Neural progenitor cell (in vitro differentiated cells): Measurements from ENCODE around the gene DOCK10. TPM values are rescaled to one million over a fixed set of nuclear protein-coding genes. Genes with fewer than 3 reads are reported as not detected.

Experiments used
- DNase-seq: peaks from one replicate; pipeline ENCODE4 v3.0.0-alpha.2; 2016; ENCODE audit warnings: low spot score
- H2AFZ ChIP-seq: fragments of 200-600 bp; sonication (generic); replicated peaks from 2 replicates; pipeline ENCODE4 v1.6.1; 2016; ENCODE audit warnings: antibody characterized with exemption
- H3F3A ChIP-seq: fragments of 200-600 bp; sonication (generic); 2 replicates; pipeline ENCODE4 v1.6.1; 2016; ENCODE audit warnings: antibody characterized with exemption, low read depth
- H3K27ac ChIP-seq: fragments of 200-600 bp; sonication (generic); 2 replicates; pipeline ENCODE4 v1.5.1; 2016; ENCODE audit warnings: mild to moderate bottlenecking
- H3K27me3 ChIP-seq: fragments of 200-600 bp; sonication (generic); 2 replicates; pipeline ENCODE4 v1.6.1; 2016; ENCODE audit warnings: mild to moderate bottlenecking, moderate library complexity
- H3K36me3 ChIP-seq: fragments of 200-600 bp; sonication (generic); 2 replicates; pipeline ENCODE4 v1.5.1; 2016
- H3K4me1 ChIP-seq: fragments of 200-600 bp; sonication (generic); 2 replicates; pipeline ENCODE4 v1.6.1; 2016; ENCODE audit warnings: mixed run types
- H3K4me2 ChIP-seq: fragments of 200-600 bp; sonication (generic); 2 replicates; pipeline ENCODE4 v1.6.1; 2016
- H3K4me3 ChIP-seq: fragments of 200-600 bp; sonication (generic); 2 replicates; pipeline ENCODE4 v1.5.1; 2016
- H3K79me2 ChIP-seq: fragments of 200-600 bp; sonication (generic); 2 replicates; pipeline ENCODE4 v1.6.1; 2016; ENCODE audit warnings: low read depth
- H3K9ac ChIP-seq: fragments of 200-600 bp; sonication (generic); 2 replicates; pipeline ENCODE4 v1.6.1; 2016
- H3K9me3 ChIP-seq: fragments of 200-600 bp; sonication (generic); 2 replicates; pipeline ENCODE4 v1.5.1; 2016; ENCODE audit warnings: low read depth
- H4K20me1 ChIP-seq: fragments of 200-600 bp; sonication (generic); 2 replicates; pipeline ENCODE4 v1.6.1; 2016; ENCODE audit warnings: low read depth
- H3K27ac Mint-ChIP-seq: 3 replicates; pipeline ENCODE4 v1.8.0; 2021; ENCODE audit warnings: mixed read lengths
- H3K27me3 Mint-ChIP-seq: 2 replicates; pipeline ENCODE4 v1.8.0; 2022; ENCODE audit warnings: low read depth, mild to moderate bottlenecking, inconsistent platforms, moderate library complexity, mixed read lengths; ENCODE audit not compliant: insufficient read depth
- H3K36me3 Mint-ChIP-seq: 3 replicates; pipeline ENCODE4 v1.8.0; 2021; ENCODE audit warnings: mixed read lengths
- H3K4me1 Mint-ChIP-seq: 3 replicates; pipeline ENCODE4 v1.8.0; 2021; ENCODE audit warnings: mixed read lengths
- H3K4me3 Mint-ChIP-seq: 3 replicates; pipeline ENCODE4 v1.8.0; 2021; ENCODE audit warnings: mild to moderate bottlenecking, moderate library complexity, mixed read lengths
- H3K9me3 Mint-ChIP-seq: 3 replicates; pipeline ENCODE4 v1.8.0; 2020; ENCODE audit warnings: mixed read lengths
- CTCF ChIP-seq: fragments of 200-600 bp; sonication (generic); IDR thresholded peaks from 2 replicates; pipeline ENCODE4 v1.5.1; 2017; ENCODE audit warnings: antibody characterized with exemption, mild to moderate bottlenecking
- EZH2 ChIP-seq: fragments of 200-600 bp; sonication (generic); IDR thresholded peaks from 2 replicates; pipeline ENCODE4 v1.6.1; 2017; ENCODE audit warnings: antibody characterized with exemption, mild to moderate bottlenecking, moderate library complexity
- EZH2phosphoT487 ChIP-seq: fragments of 200-600 bp; sonication (generic); IDR thresholded peaks from 2 replicates; pipeline ENCODE4 v1.6.1; 2017; ENCODE audit warnings: antibody characterized with exemption
- total RNA-seq: library from RNA; depleted of rRNA; stranded (reverse); fragments of >200 nt; gene quantifications from 2 replicates; pipeline ENCODE4 v1.2.3, GENCODE V29; 2015; ENCODE audit warnings: low replicate concordance

DOCK10 gene
- total RNA-seq, 1 donor from 2014 or later: 1.1 TPM

- no peaks in the 10 kb centered on the region for H3K79me2 ChIP-seq
- H3K9me3 ChIP-seq: no peaks in the 10 kb centered on the region
- H3K27ac Mint-ChIP-seq: no peak overlapping the region
- TF ChIP-seq EZH2: no peak
- no peak for TF ChIP-seq EZH2phosphoT487
- TF ChIP-seq CTCF: no peak
- H3K9me3 Mint-ChIP-seq: no peaks in the 10 kb centered on the region
- H2AFZ ChIP-seq: no peak overlapping the region
- H3K36me3 Mint-ChIP-seq: no peaks in the 10 kb centered on the region
- H3K4me3 Mint-ChIP-seq: no peak overlapping the region
- H3K36me3 ChIP-seq: no peaks in the 10 kb centered on the region
- H3K27me3 ChIP-seq: no peaks in the 10 kb centered on the region
- H3K4me2 ChIP-seq: no peak overlapping the region
- H3K27ac ChIP-seq: no peak overlapping the region
- no peak overlapping the region for H3K9ac ChIP-seq
- H3K4me3 ChIP-seq: no peak overlapping the region
- no peaks in the 10 kb centered on the region for H3K27me3 Mint-ChIP-seq
- H3F3A ChIP-seq: no peaks in the 10 kb centered on the region
- no peak for DNase-seq
- no peaks in the 10 kb centered on the region for H4K20me1 ChIP-seq
- H3K4me1 ChIP-seq: peaks cover 7% of the 10 kb centered on the region
- peaks cover 12% of the 10 kb centered on the region for H3K4me1 Mint-ChIP-seq
These were observed 28.6 kb downstream of the DOCK10 start for GRCh38 chr2:225013425-225014365.

- Histone ChIP-seq H3K79me2 (no peaks in the 10 kb centered on the region), H3K4me2 (no peak overlapping the region)
These were observed 30.7 kb downstream of the DOCK10 start for GRCh38 chr2:225011585-225011984.

GRCh38 chr2:225010804-225011203 is 31.5 kb downstream of the DOCK10 start:
- no peaks in the 10 kb centered on the region for H3K79me2 ChIP-seq
- DNase-seq: no peak
- H2AFZ ChIP-seq: no peak overlapping the region
- H3K4me1 ChIP-seq: peaks cover 7% of the 10 kb centered on the region
- no peaks in the 10 kb centered on the region for H3K9me3 ChIP-seq
- Mint-ChIP-seq H3K9me3 (no peaks in the 10 kb centered on the region), H3K27ac (no peak overlapping the region), H3K4me3 (no peak overlapping the region), H3K27me3 (no peaks in the 10 kb centered on the region), H3K36me3 (no peaks in the 10 kb centered on the region), H3K4me1 (peaks cover 12% of the 10 kb centered on the region)
- no peak for TF ChIP-seq CTCF
- no peak for TF ChIP-seq EZH2phosphoT487
- TF ChIP-seq EZH2: no peak
- H3F3A ChIP-seq: no peaks in the 10 kb centered on the region
- H3K4me2 ChIP-seq: no peak overlapping the region
- no peaks in the 10 kb centered on the region for H3K27me3 ChIP-seq
- H4K20me1 ChIP-seq: no peaks in the 10 kb centered on the region
- no peak overlapping the region for H3K27ac ChIP-seq
- no peak overlapping the region for H3K4me3 ChIP-seq
- no peak overlapping the region for H3K9ac ChIP-seq
- no peaks in the 10 kb centered on the region for H3K36me3 ChIP-seq

More at GRCh38 chr2:225011585-225011984, 30.7 kb downstream of the DOCK10 start:
- H2AFZ ChIP-seq: no peak overlapping the region
- H3K27me3 ChIP-seq: no peaks in the 10 kb centered on the region
- TF ChIP-seq CTCF (no peak), EZH2 (no peak), EZH2phosphoT487 (no peak)
- Mint-ChIP-seq H3K27me3 (no peaks in the 10 kb centered on the region), H3K9me3 (no peaks in the 10 kb centered on the region), H3K4me3 (no peak overlapping the region), H3K4me1 (peaks cover 12% of the 10 kb centered on the region), H3K27ac (no peak overlapping the region), H3K36me3 (no peaks in the 10 kb centered on the region)
- no peaks in the 10 kb centered on the region for H3K36me3 ChIP-seq
- H3F3A ChIP-seq: no peaks in the 10 kb centered on the region
- no peaks in the 10 kb centered on the region for H4K20me1 ChIP-seq
- H3K9me3 ChIP-seq: no peaks in the 10 kb centered on the region
- DNase-seq: no peak
- H3K9ac ChIP-seq: no peak overlapping the region
- peaks cover 7% of the 10 kb centered on the region for H3K4me1 ChIP-seq
- H3K27ac ChIP-seq: no peak overlapping the region
- no peak overlapping the region for H3K4me3 ChIP-seq
